Liver (tissue), 9 donors: ENCODE measurements around the gene ZNF679. TPM values are rescaled to one million over a fixed set of nuclear protein-coding genes. Genes with fewer than 3 reads are reported as not detected.
A peak's percentile ranks its signal among the peaks of the same experiment; 100 is the strongest.
"Not testable (repeated sequence)": the region's sequence is repeated elsewhere in the genome, so short reads cannot be mapped to it uniquely, and the experiment has no call there.

Experiments used
- DNase-seq: peaks from one replicate; pipeline ENCODE4 v3.0.0-alpha.2; 2017; ENCODE audit warnings: low spot score
- H3K27ac ChIP-seq, 2 donors: one replicate each; pipeline ENCODE4 v1.7.0; 2013; ENCODE audit warnings: inconsistent platforms in 2 of 2, low read length in 2 of 2, control low read depth in 1 of 2, low read depth in 1 of 2, mild to moderate bottlenecking in 1 of 2
- H3K27me3 ChIP-seq, 4 donors: one replicate each; pipeline versions ENCODE4 v1.6.1 to v1.7.0; 2013; ENCODE audit warnings: low read length in 3 of 4, inconsistent platforms in 1 of 4, mild to moderate bottlenecking in 1 of 4, moderate library complexity in 1 of 4; ENCODE audit not compliant: control insufficient read depth in 4 of 4, insufficient read depth in 4 of 4
- H3K36me3 ChIP-seq, 4 donors: one replicate each; pipeline versions ENCODE4 v1.6.1 to v1.7.0; 2013; ENCODE audit warnings: low read length in 3 of 4, mild to moderate bottlenecking in 3 of 4, low read depth in 1 of 4, moderate library complexity in 1 of 4; ENCODE audit not compliant: control insufficient read depth in 4 of 4, insufficient read depth in 3 of 4
- H3K4me1 ChIP-seq, 4 donors: one replicate each; pipeline versions ENCODE4 v1.6.1 to v1.7.0; 2013; ENCODE audit warnings: low read length in 3 of 4, mild to moderate bottlenecking in 3 of 4, moderate library complexity in 1 of 4; ENCODE audit not compliant: control insufficient read depth in 4 of 4, insufficient read depth in 4 of 4
- H3K4me3 ChIP-seq, 3 donors: one replicate each; pipeline versions ENCODE4 v1.6.1 to v1.7.0; 2013; ENCODE audit warnings: low read length in 3 of 3, control low read depth in 1 of 3, low read depth in 1 of 3, mild to moderate bottlenecking in 1 of 3
- H3K9ac ChIP-seq, 2 donors: one replicate each; pipeline ENCODE4 v1.7.0; 2013; ENCODE audit warnings: low read length in 2 of 2, mild to moderate bottlenecking in 2 of 2, moderate library complexity in 2 of 2, control low read depth in 1 of 2, low read depth in 1 of 2
- H3K9me3 ChIP-seq, 4 donors: one replicate each; pipeline versions ENCODE4 v1.6.1 to v1.7.0; 2013; ENCODE audit warnings: low read length in 3 of 4; ENCODE audit not compliant: control insufficient read depth in 4 of 4
- ATF3 ChIP-seq: IDR thresholded peaks from 2 replicates; pipeline ENCODE4 v1.6.1; 2016; ENCODE audit warnings: antibody characterized with exemption
- HNF4G ChIP-seq: IDR thresholded peaks from 2 replicates; pipeline ENCODE4 v1.6.1; 2016; ENCODE audit warnings: antibody characterized with exemption
- NR2F2 ChIP-seq: IDR thresholded peaks from 2 replicates; pipeline ENCODE4 v1.6.1; 2016; ENCODE audit warnings: antibody characterized with exemption
- RAD21 ChIP-seq, 2 donors: IDR thresholded peaks; 2 replicates each; pipeline ENCODE4 v1.6.1; 2016; ENCODE audit warnings: antibody characterized with exemption in 2 of 2, mild to moderate bottlenecking in 2 of 2
- REST ChIP-seq: IDR thresholded peaks from 2 replicates; pipeline ENCODE4 v1.6.1; 2016; ENCODE audit warnings: antibody characterized with exemption, mild to moderate bottlenecking
- RXRA ChIP-seq, 2 donors: IDR thresholded peaks; 2 replicates each; pipeline ENCODE4 v1.6.1; 2017 to 2018; ENCODE audit warnings: antibody characterized with exemption in 2 of 2, mild to moderate bottlenecking in 1 of 2
- TAF1 ChIP-seq: conservative IDR thresholded peaks from 2 replicates; pipeline ENCODE4 v1.6.1; 2016; ENCODE audit warnings: antibody characterized with exemption, mild to moderate bottlenecking
- YY1 ChIP-seq: IDR thresholded peaks from 2 replicates; pipeline ENCODE4 v1.6.1; 2016; ENCODE audit warnings: antibody characterized with exemption, mild to moderate bottlenecking
- WGBS: extraction: QIAGEN DNeasy Blood & Tissue Kit; methylation state at CpG from one replicate; pipeline ENCODE4 v1.1.7; 2013; 5-methylcytosine and 5-hydroxymethylcytosine counted together
- polyA plus RNA-seq, 2 donors: library from polyadenylated mRNA; stranded (reverse) in 1 of 2; unstranded in 1 of 2; fragments of 200-250 nt in 1 of 2; fragments of >200 nt in 1 of 2; fragmentation: Nextera tagmentation in 1 of 2; extraction: Ambion mirVana in 1 of 2; gene quantifications; one replicate each; pipeline versions ENCODE4 v1.2.1 to v1.2.3, GENCODE V29; 2013 to 2015
- total RNA-seq, 2 donors: library from RNA; depleted of rRNA; stranded (reverse); fragments of >200 nt; gene quantifications; one replicate each; pipeline ENCODE4 v1.2.3, GENCODE V29; 2014
- donor health status: healthy.
- donor health status: healthy.
- donor health status: healthy.
- donor health status: healthy.
- donor health status: healthy.

The ZNF679 gene
- total and polyA plus RNA-seq, 4 donors = not detected

GRCh38 chr7:64314566-64314965, 86.3 kb downstream of the ZNF679 start:
- WGBS = 49% methylated on average over 10 of the region's 10 CpGs
- Histone ChIP-seq H3K36me3 (peaks cover 0 to 3% (median 0%) of the 10 kb centered on the region in 4 donors), H3K27me3 (no peaks in the 10 kb centered on the region), H3K27ac (no peak overlapping the region), H3K9me3 (no peaks in the 10 kb centered on the region), H3K9ac (no peak overlapping the region), H3K4me1 (peaks cover 0 to 6% (median 2%) of the 10 kb centered on the region in 4 donors), H3K4me3 (peak overlapping the region in 2 of 3 donors; percentile 52 to 80)
- no peak for DNase-seq
- TF ChIP-seq RXRA (IDR thresholded peaks at IDR 0.05) (no peak), YY1 (no peak), HNF4G (no peak), REST (no peak), ATF3 (no peak), TAF1 (no peak), NR2F2 (no peak), RAD21 (IDR thresholded peaks at IDR 0.05) (no peak)

DNA sequence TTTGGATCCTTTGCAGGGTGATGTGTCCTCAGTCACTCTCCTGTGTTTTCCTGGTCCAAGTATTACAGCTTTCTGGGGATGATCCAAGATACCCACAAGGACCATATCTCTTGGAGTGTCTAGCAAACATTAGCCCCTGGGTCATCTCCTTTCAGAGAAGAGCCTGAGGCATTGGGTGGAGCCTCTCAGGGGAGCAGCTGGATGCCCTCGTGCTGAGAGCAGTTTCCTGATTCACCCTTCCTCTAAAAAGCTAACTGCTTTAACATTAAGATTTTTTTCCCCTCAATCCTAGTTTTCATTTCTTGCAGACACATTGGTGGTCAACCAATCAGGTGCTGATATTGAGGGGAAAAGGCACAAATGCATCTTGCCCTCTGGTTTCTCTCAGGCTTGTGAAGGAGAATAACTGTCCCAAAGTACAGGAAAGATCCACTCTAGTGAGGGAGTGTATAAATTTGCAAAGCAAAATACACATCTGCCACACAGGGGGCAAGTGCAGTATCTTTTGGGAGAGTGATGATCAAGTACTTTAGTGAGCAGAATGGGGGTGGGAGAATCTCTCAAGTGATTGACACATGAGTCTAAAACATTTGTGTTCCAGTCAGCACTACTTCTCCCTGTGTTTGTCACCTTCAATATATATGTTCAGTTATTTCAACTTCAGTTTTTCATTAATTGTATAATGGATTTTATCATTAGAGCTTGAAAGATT, 87.9 kb downstream of the ZNF679 start:
- not testable (repeated sequence) for H3K9ac ChIP-seq, H3K27me3 ChIP-seq, DNase-seq, H3K36me3 ChIP-seq, H3K4me3 ChIP-seq, H3K4me1 ChIP-seq, H3K27ac ChIP-seq, H3K9me3 ChIP-seq
- 55% methylated on average over 1 of the region's 1 CpG for WGBS

Other genes with a start within 250 kb of the ZNF679 start
- gene ZNF722, start 229.6 kb upstream of the ZNF679 start, total RNA-seq = not detected
- gene ZNF722, start 229.6 kb upstream of the ZNF679 start, polyA plus RNA-seq = not detected
- under 1 TPM; 0.05 to 0.50 TPM for gene ZNF727, start 183.0 kb upstream of the ZNF679 start, total RNA-seq
- gene ZNF727, start 183.0 kb upstream of the ZNF679 start, polyA plus RNA-seq = under 1 TPM in 1 of 2 donors, not detected in 1; 0.05 TPM
- gene ZNF735, start 21.3 kb upstream of the ZNF679 start, total RNA-seq = not detected
- not detected for gene ZNF735, start 21.3 kb upstream of the ZNF679 start, polyA plus RNA-seq
- 1 to 10 TPM; 8.2 to 9.5 TPM for gene ZNF736, start 85.5 kb downstream of the ZNF679 start, total RNA-seq
- gene ZNF736, start 85.5 kb downstream of the ZNF679 start, polyA plus RNA-seq = 1 to 10 TPM; 1.1 to 2.4 TPM